ENCODE measurements around the gene DCANP1. TPM values are rescaled to one million over a fixed set of nuclear protein-coding genes. Genes with fewer than 3 reads are reported as not detected.
A peak's percentile ranks its signal among the peaks of the same experiment; 100 is the strongest.

DCANP1 gene
- total RNA-seq, 1 experiment from 2014 or later, result not detected

DNA sequence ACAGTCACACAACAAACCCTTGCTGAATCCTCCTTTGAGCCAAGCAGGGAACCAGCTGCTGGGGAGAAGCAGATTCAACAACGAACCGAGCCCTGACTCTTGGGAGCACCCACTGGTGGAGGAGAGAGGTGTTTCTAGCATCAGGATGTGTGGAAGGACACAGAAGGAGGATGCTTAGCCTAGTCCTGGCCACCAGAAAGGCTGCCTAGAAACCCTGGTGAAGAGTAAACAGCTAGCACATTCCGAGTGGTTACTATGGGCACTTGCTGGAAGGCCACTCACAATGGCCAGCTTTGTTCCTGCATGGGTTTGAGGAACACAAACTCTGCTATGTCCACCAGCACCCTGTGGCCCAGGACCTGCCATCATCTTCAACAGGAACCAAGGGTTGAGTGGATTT, 3.2 kb upstream of the DCANP1 start:
- H3K27ac Mint-ChIP-seq (ENCODE audit: low read depth, unreplicated experiment), result no peak overlapping the region
- H3K4me1 Mint-ChIP-seq (ENCODE audit: insufficient read depth, unreplicated experiment), result peaks cover 6% of the 10 kb centered on the region
- DNase-seq (ENCODE audit: unreplicated experiment), result no peak
- intact Hi-C loops (cut with micrococcal nuclease), result no loop called here
- ChIA-PET POLR2A (no interaction called here), CTCF (interaction anchor here (0.7 to 5.6 kb wide), 3 partner anchors 12 to 102 kb away, joined by 3 to 64 read pairs (median 21); no protein-coding TSS in a partner anchor)
- H3K36me3 Mint-ChIP-seq (ENCODE audit: insufficient read depth, unreplicated experiment), result no peaks in the 10 kb centered on the region
- TF ChIP-seq, protein P1, sequence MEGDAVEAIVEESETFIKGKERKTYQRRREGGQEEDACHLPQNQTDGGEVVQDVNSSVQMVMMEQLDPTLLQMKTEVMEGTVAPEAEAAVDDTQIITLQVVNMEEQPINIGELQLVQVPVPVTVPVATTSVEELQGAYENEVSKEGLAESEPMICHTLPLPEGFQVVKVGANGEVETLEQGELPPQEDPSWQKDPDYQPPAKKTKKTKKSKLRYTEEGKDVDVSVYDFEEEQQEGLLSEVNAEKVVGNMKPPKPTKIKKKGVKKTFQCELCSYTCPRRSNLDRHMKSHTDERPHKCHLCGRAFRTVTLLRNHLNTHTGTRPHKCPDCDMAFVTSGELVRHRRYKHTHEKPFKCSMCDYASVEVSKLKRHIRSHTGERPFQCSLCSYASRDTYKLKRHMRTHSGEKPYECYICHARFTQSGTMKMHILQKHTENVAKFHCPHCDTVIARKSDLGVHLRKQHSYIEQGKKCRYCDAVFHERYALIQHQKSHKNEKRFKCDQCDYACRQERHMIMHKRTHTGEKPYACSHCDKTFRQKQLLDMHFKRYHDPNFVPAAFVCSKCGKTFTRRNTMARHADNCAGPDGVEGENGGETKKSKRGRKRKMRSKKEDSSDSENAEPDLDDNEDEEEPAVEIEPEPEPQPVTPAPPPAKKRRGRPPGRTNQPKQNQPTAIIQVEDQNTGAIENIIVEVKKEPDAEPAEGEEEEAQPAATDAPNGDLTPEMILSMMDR (IDR thresholded peaks at IDR 0.05; ENCODE audit: unreplicated experiment), result no peak
- no peak overlapping the region for H3K4me3 Mint-ChIP-seq (ENCODE audit: unreplicated experiment)
- no peaks in the 10 kb centered on the region for H3K9me3 Mint-ChIP-seq (ENCODE audit: unreplicated experiment)
- H3K27me3 Mint-ChIP-seq (ENCODE audit: insufficient read depth, unreplicated experiment), result peaks cover 13% of the 10 kb centered on the region
- no TSS peak for BruUV-seq (replicated peaks)

DNA sequence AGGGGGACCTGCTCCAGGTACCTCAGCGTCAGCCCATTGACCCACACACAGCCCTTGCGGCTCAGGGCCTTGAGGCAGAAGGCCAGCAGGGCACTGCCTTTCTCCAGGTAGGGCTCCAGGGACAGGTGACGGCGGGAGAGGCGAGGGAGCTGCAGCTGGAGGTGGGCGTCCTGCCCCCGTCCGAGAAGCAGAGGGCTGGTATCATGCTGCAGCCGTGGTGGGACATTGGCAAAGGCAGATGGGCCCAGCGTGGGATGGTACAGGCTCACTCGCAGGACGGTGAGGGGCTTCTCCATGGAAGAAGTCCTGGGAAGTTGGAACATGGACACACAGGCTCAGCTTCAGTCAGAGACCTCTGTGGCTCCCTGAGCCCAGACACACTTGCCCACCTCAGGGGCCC, 2.5 kb upstream of the DCANP1 start:
- Mint-ChIP-seq H3K4me3 (ENCODE audit: unreplicated experiment) (no peak overlapping the region), H3K27me3 (ENCODE audit: insufficient read depth, unreplicated experiment) (peaks cover 13% of the 10 kb centered on the region), H3K27ac (ENCODE audit: low read depth, unreplicated experiment) (no peak overlapping the region), H3K4me1 (ENCODE audit: insufficient read depth, unreplicated experiment) (peaks cover 6% of the 10 kb centered on the region), H3K9me3 (ENCODE audit: unreplicated experiment) (no peaks in the 10 kb centered on the region), H3K36me3 (ENCODE audit: insufficient read depth, unreplicated experiment) (no peaks in the 10 kb centered on the region)
- no peak for DNase-seq (ENCODE audit: unreplicated experiment)
- intact Hi-C loops (cut with micrococcal nuclease), result no loop called here
- POLR2A ChIA-PET, result interaction anchor here (1.0 kb wide), 1 partner anchor 10 kb away, joined by 5 read pairs; no protein-coding TSS in a partner anchor
- TF ChIP-seq, protein P1 (IDR thresholded peaks at IDR 0.05; ENCODE audit: unreplicated experiment), result no peak
- CTCF ChIA-PET, result interaction anchor here (0.7 to 5.6 kb wide), 5 partner anchors 12 to 117 kb away, joined by 3 to 64 read pairs (median 9); no protein-coding TSS in a partner anchor
- no TSS peak for BruUV-seq (replicated peaks)

DNA sequence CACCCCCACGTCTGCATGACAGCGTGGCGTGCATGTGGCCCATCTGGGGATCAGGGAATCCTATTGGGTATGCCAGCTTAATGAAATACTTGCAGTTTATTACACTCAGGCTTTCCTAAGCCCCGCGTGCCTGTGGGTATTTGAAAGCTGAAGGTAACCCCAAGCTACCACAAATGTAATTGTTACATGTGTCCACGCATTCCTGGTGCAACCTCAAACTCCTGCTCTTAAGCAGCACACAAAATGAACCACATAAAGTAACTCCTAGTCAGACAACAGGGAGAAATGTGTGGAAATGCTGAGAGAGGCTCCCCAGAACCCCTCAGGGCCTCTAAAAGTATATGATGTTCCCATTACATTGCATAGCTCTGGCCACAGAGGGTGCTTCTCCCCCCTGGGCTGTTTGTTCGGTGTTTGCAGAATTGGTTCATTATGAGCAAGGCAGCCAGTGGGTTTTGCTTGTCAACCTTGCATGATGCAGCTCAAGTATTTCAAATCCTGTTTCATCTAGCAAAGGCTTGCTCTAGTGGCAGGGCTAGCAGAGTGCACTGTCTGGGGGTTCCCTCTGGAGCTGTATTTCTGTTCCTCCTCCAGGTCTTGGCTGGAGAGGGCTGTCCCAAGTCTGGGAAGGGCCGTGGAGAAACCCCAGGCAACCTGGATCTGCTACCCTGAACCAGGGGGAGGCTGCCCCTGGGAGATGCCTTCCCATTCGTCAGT, 1.8 kb upstream of the DCANP1 start:
- Mint-ChIP-seq H3K36me3 (ENCODE audit: insufficient read depth, unreplicated experiment) (no peaks in the 10 kb centered on the region), H3K27me3 (ENCODE audit: insufficient read depth, unreplicated experiment) (peaks cover 13% of the 10 kb centered on the region), H3K27ac (ENCODE audit: low read depth, unreplicated experiment) (no peak overlapping the region), H3K9me3 (ENCODE audit: unreplicated experiment) (no peaks in the 10 kb centered on the region), H3K4me1 (ENCODE audit: insufficient read depth, unreplicated experiment) (peaks cover 6% of the 10 kb centered on the region), H3K4me3 (ENCODE audit: unreplicated experiment) (no peak overlapping the region)
- CTCF ChIA-PET, result interaction anchor here (0.6 to 6.2 kb wide), 7 partner anchors 8 to 328 kb away, joined by 3 to 64 read pairs (median 9); no protein-coding TSS in a partner anchor
- TF ChIP-seq, protein P1 (IDR thresholded peaks at IDR 0.05; ENCODE audit: unreplicated experiment), result no peak
- no TSS peak for BruUV-seq (replicated peaks)
- POLR2A ChIA-PET, result interaction anchor here (0.6 to 1.2 kb wide), 3 partner anchors 9 to 211 kb away, joined by 3 to 5 read pairs (median 3); no protein-coding TSS in a partner anchor
- no peak for DNase-seq (ENCODE audit: unreplicated experiment)
- intact Hi-C loops (cut with micrococcal nuclease), result no loop called here

DNA sequence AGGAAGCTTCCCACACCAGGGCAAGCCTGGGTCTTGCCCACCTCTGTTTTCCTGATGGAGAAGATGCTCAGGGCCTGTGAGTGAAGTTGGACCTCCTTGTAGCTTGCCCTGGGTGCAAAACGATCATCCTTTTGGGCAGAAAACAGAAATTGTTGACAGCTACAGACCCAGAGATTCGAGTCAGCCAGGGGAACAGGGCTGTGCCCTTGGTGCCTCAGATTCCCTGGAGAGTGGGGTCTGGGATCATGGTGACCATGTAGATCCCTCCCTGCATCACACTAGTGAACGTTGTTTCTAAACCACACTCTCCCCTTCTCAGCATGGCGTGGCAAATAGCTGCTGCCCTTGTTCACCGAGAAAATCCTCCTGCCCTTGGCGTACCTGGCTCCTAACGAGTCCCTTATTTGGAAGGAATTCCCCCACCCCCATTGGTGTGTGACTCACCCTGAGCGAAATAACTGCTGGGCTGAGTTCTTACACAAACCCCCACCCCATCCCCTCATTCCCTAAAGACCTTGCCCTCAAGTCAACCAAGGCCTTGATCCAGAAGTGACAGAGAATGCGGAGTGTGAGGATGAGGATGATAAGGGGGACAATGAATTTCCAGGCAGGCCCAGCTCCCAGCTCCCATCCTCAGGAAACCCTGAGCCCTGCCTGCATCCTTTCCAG, 1.1 kb upstream of the DCANP1 start:
- DNase-seq (ENCODE audit: unreplicated experiment), result peak; percentile 54
- H3K9me3 Mint-ChIP-seq (ENCODE audit: unreplicated experiment), result no peaks in the 10 kb centered on the region
- peaks cover 9% of the 10 kb centered on the region for H3K27me3 Mint-ChIP-seq (ENCODE audit: insufficient read depth, unreplicated experiment)
- no TSS peak for BruUV-seq (replicated peaks)
- H3K27ac Mint-ChIP-seq (ENCODE audit: low read depth, unreplicated experiment), result no peak overlapping the region
- peaks cover 6% of the 10 kb centered on the region for H3K4me1 Mint-ChIP-seq (ENCODE audit: insufficient read depth, unreplicated experiment)
- TF ChIP-seq, protein P1 (IDR thresholded peaks at IDR 0.05; ENCODE audit: unreplicated experiment), result no peak
- ChIA-PET CTCF (interaction anchor here (0.6 to 6.2 kb wide), 7 partner anchors 9 to 328 kb away, joined by 3 to 64 read pairs (median 9); no protein-coding TSS in a partner anchor), POLR2A (interaction anchor here (0.6 to 1.2 kb wide), 2 partner anchors 24 to 212 kb away, joined by 3 read pairs; no protein-coding TSS in a partner anchor)
- intact Hi-C loops (cut with micrococcal nuclease), result no loop called here
- H3K4me3 Mint-ChIP-seq (ENCODE audit: unreplicated experiment), result no peak overlapping the region
- H3K36me3 Mint-ChIP-seq (ENCODE audit: insufficient read depth, unreplicated experiment), result no peaks in the 10 kb centered on the region
